OCI-LY1 (cell line): ENCODE measurements around the gene PIGQ.
A peak's percentile ranks its signal among the peaks of the same experiment; 100 is the strongest.

Source experiments
- H2AFZ ChIP-seq: fragments of 200-600 bp; sonication (generic), shearing (Covaris generic); 2 replicates; pipeline ENCODE4 v1.6.0; 2014; ENCODE audit warnings: antibody characterized with exemption, mild to moderate bottlenecking, low read length
- H3F3A ChIP-seq: fragments of 200-600 bp; sonication (generic), shearing (Covaris generic); 2 replicates; pipeline ENCODE4 v1.6.0; 2014; ENCODE audit warnings: mild to moderate bottlenecking, antibody characterized with exemption, low read length, moderate library complexity; ENCODE audit not compliant: insufficient read depth
- H3K27ac ChIP-seq: fragments of 200-600 bp; sonication (generic); 2 replicates; pipeline ENCODE4 v1.5.1; 2014; ENCODE audit warnings: low read length, mixed run types, mild to moderate bottlenecking, low read depth; ENCODE audit not compliant: poor library complexity, severe bottlenecking
- H3K27me3 ChIP-seq: fragments of 200-600 bp; sonication (generic); 2 replicates; pipeline ENCODE4 v1.6.0; 2014; ENCODE audit warnings: antibody characterized with exemption, mild to moderate bottlenecking, low read length, moderate library complexity; ENCODE audit not compliant: insufficient read depth
- H3K36me3 ChIP-seq: fragments of 200-600 bp; sonication (generic); 2 replicates; pipeline ENCODE4 v1.6.1; 2014; ENCODE audit warnings: mild to moderate bottlenecking, antibody characterized with exemption, low read length, moderate library complexity, mixed read lengths; ENCODE audit not compliant: insufficient read depth
- H3K4me1 ChIP-seq: fragments of 200-600 bp; sonication (generic); 2 replicates; pipeline ENCODE4 v1.5.1; 2014; ENCODE audit warnings: mild to moderate bottlenecking, low read length, moderate library complexity; ENCODE audit not compliant: insufficient read depth, severe bottlenecking
- H3K4me2 ChIP-seq: fragments of 200-600 bp; sonication (generic), shearing (Covaris generic); 2 replicates; pipeline ENCODE4 v1.6.1; 2014; ENCODE audit warnings: low read length
- H3K4me3 ChIP-seq: fragments of 200-600 bp; sonication (generic); 2 replicates; pipeline ENCODE4 v1.5.1; 2014; ENCODE audit warnings: low read length, low read depth, mild to moderate bottlenecking, mixed read lengths; ENCODE audit not compliant: poor library complexity, severe bottlenecking
- H3K79me2 ChIP-seq: fragments of 200-600 bp; shearing (Covaris generic); 2 replicates; pipeline ENCODE4 v1.6.1; 2016; ENCODE audit warnings: mixed run types, low read length, mixed read lengths; ENCODE audit not compliant: insufficient read depth
- H3K9ac ChIP-seq: fragments of 200-600 bp; sonication (generic), shearing (Covaris generic); 2 replicates; pipeline ENCODE4 v1.6.1; 2014; ENCODE audit warnings: mild to moderate bottlenecking, low read length, mixed read lengths
- H3K9me2 ChIP-seq: fragments of 200-600 bp; sonication (generic), shearing (Covaris generic); 2 replicates; pipeline ENCODE4 v1.6.1; 2014; ENCODE audit warnings: low read depth, mild to moderate bottlenecking, low read length, mixed read lengths
- H3K9me3 ChIP-seq: fragments of 200-600 bp; shearing (Covaris generic); 2 replicates; pipeline ENCODE4 v1.6.1; 2014; ENCODE audit warnings: low read length, mixed read lengths
- H4K20me1 ChIP-seq: fragments of 200-600 bp; sonication (generic), shearing (Covaris generic); 2 replicates; pipeline ENCODE4 v1.6.0; 2016; ENCODE audit warnings: mild to moderate bottlenecking, low read length; ENCODE audit not compliant: insufficient read depth
- CTCF ChIP-seq: fragments of 200-600 bp; sonication (generic), shearing (Covaris generic); IDR thresholded peaks from 2 replicates; pipeline ENCODE4 v1.5.1; 2017; ENCODE audit warnings: mild to moderate bottlenecking, antibody characterized with exemption, low read length, moderate library complexity, mixed read lengths
- EZH2 ChIP-seq: fragments of 200-600 bp; sonication (generic), shearing (Covaris generic); IDR thresholded peaks from 2 replicates; pipeline ENCODE4 v1.8.0; 2017; ENCODE audit warnings: borderline replicate concordance, mixed run types, mild to moderate bottlenecking, antibody characterized with exemption, low read length, moderate library complexity, mixed read lengths

PIGQ gene

GRCh38 chr16:609316-609715, 39.5 kb downstream of the PIGQ start:
- Histone ChIP-seq H3K9me2 (no peaks in the 10 kb centered on the region), H3K27me3 (no peaks in the 10 kb centered on the region; the same call in 1 of the 2 replicates), H3F3A (no peaks in the 10 kb centered on the region), H3K9me3 (peaks cover 4% of the 10 kb centered on the region; the same call in 1 of the 2 replicates), H2AFZ (no peak overlapping the region), H3K4me2 (no peak overlapping the region), H3K9ac (no peak overlapping the region), H3K36me3 (peaks cover 5% of the 10 kb centered on the region; the same call in 1 of the 2 replicates), H3K4me1 (no peaks in the 10 kb centered on the region), H3K4me3 (no peak overlapping the region), H3K79me2 (no peaks in the 10 kb centered on the region), H3K27ac (no peak overlapping the region), H4K20me1 (no peaks in the 10 kb centered on the region)
- no peak for TF ChIP-seq CTCF
- TF ChIP-seq EZH2 = no peak

- Histone ChIP-seq H3K79me2 (no peaks in the 10 kb centered on the region), H3K9me3 (peaks cover 4% of the 10 kb centered on the region; the same call in 1 of the 2 replicates), H3K36me3 (peaks cover 5% of the 10 kb centered on the region; the same call in 1 of the 2 replicates), H3K9ac (no peak overlapping the region), H4K20me1 (no peaks in the 10 kb centered on the region), H3K4me3 (no peak overlapping the region), H3K9me2 (no peaks in the 10 kb centered on the region), H3K4me1 (no peaks in the 10 kb centered on the region), H3F3A (no peaks in the 10 kb centered on the region), H3K4me2 (no peak overlapping the region), H3K27ac (no peak overlapping the region), H3K27me3 (no peaks in the 10 kb centered on the region; the same call in 1 of the 2 replicates), H2AFZ (no peak overlapping the region)
- TF ChIP-seq EZH2 = no peak
- TF ChIP-seq CTCF = no peak
Measured at GRCh38 chr16:609984-610383, 40.2 kb downstream of the PIGQ start.

GRCh38 chr16:610513-611381, 41.0 kb downstream of the PIGQ start:
- H3K27me3 ChIP-seq = no peaks in the 10 kb centered on the region; the same call in 1 of the 2 replicates
- H3K4me3 ChIP-seq = no peak overlapping the region
- no peak overlapping the region for H3K9ac ChIP-seq
- H3K79me2 ChIP-seq = no peaks in the 10 kb centered on the region
- no peak overlapping the region for H3K4me2 ChIP-seq
- no peaks in the 10 kb centered on the region for H3K9me2 ChIP-seq
- H3K27ac ChIP-seq = no peak overlapping the region
- no peak for TF ChIP-seq EZH2
- peak; percentile 85 for TF ChIP-seq CTCF
- no peaks in the 10 kb centered on the region for H3K9me3 ChIP-seq
- no peaks in the 10 kb centered on the region for H3F3A ChIP-seq
- no peaks in the 10 kb centered on the region for H3K4me1 ChIP-seq
- H2AFZ ChIP-seq = no peak overlapping the region
- peaks cover 5% of the 10 kb centered on the region; the same call in 1 of the 2 replicates for H3K36me3 ChIP-seq
- H4K20me1 ChIP-seq = no peaks in the 10 kb centered on the region
